GM12878 (cell line): Measurements from ENCODE around the gene COL20A1. TPM values are rescaled to one million over a fixed set of nuclear protein-coding genes. Genes with fewer than 3 reads are reported as not detected.

Source experiments
- ATAC-seq: fragments of 200-7000 bp; cut with Tn5 transposase; 3 replicates; pipeline ENCODE4 v1.9.1; 2020; ENCODE audit warnings: mild to moderate bottlenecking, moderate library complexity
- BruUV-seq: library from RNA; stranded (reverse); fragments of 400-500 nt; replicated peaks from 2 replicates; lab custom pipeline; 2021; lab: Mats Ljungman, UMichigan
- CTCF ChIA-PET: fragments of 300-600 bp; sonication (Branson Sonifier 250); formaldehyde crosslinking; extraction: SDS; loops from one replicate; lab custom pipeline; 2021; ENCODE audit warnings: inconsistent platforms; lab: Yijun Ruan, JAX
- POLR2A ChIA-PET: fragments of 350-600 bp; formaldehyde crosslinking; extraction: SDS; loops from one replicate; lab custom pipeline; 2021; ENCODE audit warnings: inconsistent platforms; lab: Charles Lee
- RAD21 ChIA-PET: fragments of 300-600 bp; sonication (Branson Sonifier 250); formaldehyde crosslinking; loops from one replicate; lab custom pipeline; 2023; ENCODE audit warnings: antibody characterized with exemption; ENCODE audit not compliant: unreplicated experiment; lab: Charles Lee
- SMC1A ChIA-PET: fragments of 300-600 bp; sonication (Branson Sonifier 250); formaldehyde crosslinking; loops from one replicate; lab custom pipeline; 2023; ENCODE audit not compliant: unreplicated experiment, uncharacterized antibody; lab: Charles Lee
- DNase-seq: peaks from one replicate; pipeline ENCODE4 v3.0.0-alpha.2; 2011; ENCODE audit warnings: low read depth, low spot score
- FAIRE-seq: peaks from 3 replicates; lab custom pipeline; 2011; peaks lifted over from hg19 to GRCh38; lab: Jason Lieb, UNC
- H2AFZ ChIP-seq: 2 replicates; pipeline ENCODE4 v1.6.0; 2011; ENCODE audit warnings: low read depth, low read length, control low read depth; ENCODE audit not compliant: control insufficient read depth
- H3K27ac ChIP-seq: 2 replicates; pipeline ENCODE4 v1.5.1; 2011; ENCODE audit warnings: control low read depth; ENCODE audit not compliant: control insufficient read depth, insufficient read depth
- H3K27me3 ChIP-seq, 2 experiments: replicated peaks in 1 of 2; 2 replicates each; pipeline versions ENCODE4 v1.6.0 to v1.6.1; 2011; ENCODE audit warnings: low read length in 1 of 2; ENCODE audit not compliant: control insufficient read depth in 2 of 2, insufficient read depth in 2 of 2
- H3K36me3 ChIP-seq, 2 experiments: 2 replicates each; pipeline ENCODE4 v1.5.1; 2011; ENCODE audit warnings: low read length in 1 of 2; ENCODE audit not compliant: control insufficient read depth in 2 of 2, insufficient read depth in 2 of 2
- H3K4me1 ChIP-seq: 2 replicates; pipeline ENCODE4 v1.6.1; 2011; ENCODE audit warnings: mild to moderate bottlenecking, low read length, moderate library complexity, mixed read lengths; ENCODE audit not compliant: control insufficient read depth, insufficient read depth
- H3K4me2 ChIP-seq: 2 replicates; pipeline ENCODE4 v1.6.0; 2011; ENCODE audit warnings: control low read depth; ENCODE audit not compliant: control insufficient read depth, insufficient read depth
- H3K4me3 ChIP-seq: fragments of 200-600 bp; sonication (generic); 2 replicates; pipeline ENCODE4 v1.5.1; 2016
- H3K79me2 ChIP-seq: 2 replicates; pipeline ENCODE4 v1.6.0; 2011; ENCODE audit warnings: low read length; ENCODE audit not compliant: control insufficient read depth, insufficient read depth
- H3K9ac ChIP-seq: 2 replicates; pipeline ENCODE4 v1.8.0; 2011; ENCODE audit warnings: low read length, control low read depth, mixed read lengths; ENCODE audit not compliant: control insufficient read depth, insufficient read depth
- H3K9me3 ChIP-seq: replicated peaks from 3 replicates; pipeline ENCODE4 v1.5.1; 2011; ENCODE audit warnings: mild to moderate bottlenecking, low read length; ENCODE audit not compliant: control insufficient read depth, insufficient read depth
- H4K20me1 ChIP-seq: 2 replicates; pipeline ENCODE4 v1.6.0; 2011; ENCODE audit not compliant: control insufficient read depth, insufficient read depth
- BHLHE40 ChIP-seq, 2 experiments: fragments of 450-650 bp in 1 of 2; IDR thresholded peaks; 2 replicates each; pipeline ENCODE4 v1.6.1; 2011 to 2017; ENCODE audit warnings: low read depth in 2 of 2, borderline replicate concordance in 1 of 2, improper control_type of control experiment in 1 of 2, low read length in 1 of 2, mild to moderate bottlenecking in 1 of 2
- KLF5 ChIP-seq: fragments of 450-650 bp; IDR thresholded peaks from 2 replicates; pipeline ENCODE4 v1.6.1; 2014; ENCODE audit warnings: mild to moderate bottlenecking; ENCODE audit not compliant: partially characterized antibody
- RUNX3 ChIP-seq: IDR thresholded peaks from 2 replicates; pipeline ENCODE4 v1.6.1; 2012; ENCODE audit warnings: low read length, inconsistent platforms
- SPI1 ChIP-seq: IDR thresholded peaks from 2 replicates; pipeline ENCODE4 v1.6.1; 2011; ENCODE audit warnings: low read depth, mild to moderate bottlenecking, low read length, moderate library complexity, borderline replicate concordance; ENCODE audit not compliant: insufficient read depth
- STAT3 ChIP-seq: IDR thresholded peaks from 2 replicates; pipeline ENCODE4 v1.6.1; 2011; ENCODE audit warnings: low read depth, low read length, improper control_type of control experiment
- WGBS: methylation state at CpG from one replicate; pipeline ENCODE4 v1.1.6; 2016; ENCODE audit warnings: low lambda C conversion rate; ENCODE audit not compliant: insufficient replicate concordance, insufficient coverage; ENCODE audit errors: missing lambda C conversion rate; 5-methylcytosine and 5-hydroxymethylcytosine counted together
- in situ Hi-C: fragments of 300-500 bp; cut with MboI; formaldehyde crosslinking; loops from 9 replicates; pipeline ENCODE4 v1.14.3; 2018; ENCODE audit warnings: mixed read lengths
- intact Hi-C: fragments of 100-400 bp; cut with micrococcal nuclease; formaldehyde crosslinking; loops from one replicate; pipeline ENCODE4 v1.14.2; 2022; ENCODE audit not compliant: unreplicated experiment
- polyA plus RNA-seq, 11 experiments: library from polyadenylated mRNA; depleted of rRNA in 4 of 11; unstranded in 6 of 11; stranded (reverse) in 5 of 11; fragments of >200 nt; fragmentation: Nextera tagmentation in 4 of 11; fragmentation: Illumina TruSeq in 1 of 11; extraction: Ambion mirVana in 4 of 11; extraction: Trizol in 1 of 11; gene quantifications; 1 replicate in 1 of 11; 2 replicates in 10 of 11; pipeline versions ENCODE4 v1.2.1 to v1.2.3, GENCODE V29; 2011 to 2016; ENCODE audit warnings: inconsistent platforms in 2 of 11, missing spikeins in 2 of 11, low read depth in 1 of 11
- total RNA-seq, 4 experiments: library from RNA; depleted of rRNA in 3 of 4; stranded (reverse); fragments of >200 nt in 3 of 4; fragmentation: Illumina TruSeq in 1 of 4; extraction: Trizol in 1 of 4; gene quantifications; 2 replicates each; pipeline versions ENCODE4 v1.2.1 to v1.2.3, GENCODE V29; 2013 to 2021

COL20A1 gene
- total and polyA plus RNA-seq, 10 of the 15 experiments (the other 5 are each of a cell fraction or from before 2014, with no cell fraction given), result not detected

- ChIA-PET POLR2A (interaction anchor here (0.6 kb wide), 2 partner anchors 297 to 886 kb away, joined by 3 to 5 read pairs; partner anchors contain the start of gene RPS21), SMC1A (no interaction called here), CTCF (interaction anchor here (0.8 kb wide), 1 partner anchor 933 kb away, joined by 3 read pairs; no protein-coding TSS in a partner anchor), RAD21 (no interaction called here)
- Histone ChIP-seq H3K27ac (peak overlapping the region; percentile 76), H3K4me3 (peak overlapping the region; percentile 91), H3K9ac (peak overlapping the region; percentile 95), H4K20me1 (no peaks in the 10 kb centered on the region), H3K36me3 (peaks cover 4 to 8% of the 10 kb centered on the region in 2 experiments), H3K4me2 (peak overlapping the region; percentile 95), H3K9me3 (no peaks in the 10 kb centered on the region), H3K27me3 (no peaks in the 10 kb centered on the region), H2AFZ (peak overlapping the region; percentile 64; the same call in 1 of the 2 replicates), H3K4me1 (peaks cover 3% of the 10 kb centered on the region), H3K79me2 (peaks cover 26% of the 10 kb centered on the region)
- TF ChIP-seq SPI1 (no peak), KLF5 (peak; percentile 3)
- no TSS peak for BruUV-seq
- ATAC-seq, result no peak
- FAIRE-seq, result no peak
- intact Hi-C loops (loop anchor here (5.0 kb wide), 1 partner anchor 51 kb away; no protein-coding TSS in a partner anchor), in situ Hi-C loops (no loop called here)
- DNase-seq, result no peak
- 0% methylated on average over 27 of the region's 37 CpGs for WGBS
These were observed 19.9 kb upstream of the COL20A1 start for GRCh38 chr20:63273059-63273579.

- H3K9ac ChIP-seq, result peak overlapping the region; percentile 95
- BruUV-seq, result TSS peak; percentile 80
- CTCF ChIA-PET, result interaction anchor here (0.8 kb wide), 1 partner anchor 934 kb away, joined by 3 read pairs; no protein-coding TSS in a partner anchor
- ATAC-seq (no peak), FAIRE-seq (no peak), DNase-seq (no peak)
- in situ Hi-C loops (no loop called here), intact Hi-C loops (loop anchor here (5.0 kb wide), 1 partner anchor 52 kb away; no protein-coding TSS in a partner anchor)
- 19% methylated on average over 20 of the region's 20 CpGs for WGBS
- peaks cover 5 to 11% of the 10 kb centered on the region in 2 experiments for H3K36me3 ChIP-seq
- SMC1A ChIA-PET, result no interaction called here
- H3K4me2 ChIP-seq, result peak overlapping the region; percentile 95
- H3K4me1 ChIP-seq, result peaks cover 3% of the 10 kb centered on the region
- no peaks in the 10 kb centered on the region for H3K9me3 ChIP-seq
- peak overlapping the region; percentile 91 for H3K4me3 ChIP-seq
- no peaks in the 10 kb centered on the region for H3K27me3 ChIP-seq
- no peaks in the 10 kb centered on the region for H4K20me1 ChIP-seq
- H3K79me2 ChIP-seq, result peaks cover 26% of the 10 kb centered on the region
- POLR2A ChIA-PET, result interaction anchor here (0.6 kb wide), 1 partner anchor 297 kb away, joined by 3 read pairs; no protein-coding TSS in a partner anchor
- peak overlapping the region; percentile 76 for H3K27ac ChIP-seq
- TF ChIP-seq RUNX3 (peak; percentile 37; the same call in 1 of the 2 replicates), STAT3 (no peak), BHLHE40 (IDR thresholded peaks at IDR 0.05; ENCODE audit: borderline replicate concordance in 1 of 2, low read depth in 2 of 2, low read length in 1 of 2) (0 out of 4 replicates have a peak, but pooled peaks of 1 of the 2 experiments have one; percentile 17)
- no peak overlapping the region for H2AFZ ChIP-seq
- RAD21 ChIA-PET, result no interaction called here
These were observed 19.2 kb upstream of the COL20A1 start for GRCh38 chr20:63273635-63274380.
